Inferior parietal cortex (tissue), 1 donor: ENCODE data around the gene AASDH.

Source experiments
- DNase-seq: peaks from one replicate; pipeline ENCODE4 v3.0.0-alpha.2; 2016; ENCODE audit errors: extremely low spot score

AASDH gene

GRCh38 chr4:56315543-56315942, 71.7 kb downstream of the AASDH start:
- no peak for DNase-seq

GRCh38 chr4:56315041-56315440, 72.2 kb downstream of the AASDH start:
- no peak for DNase-seq

- DNase-seq: no peak
These were observed 72.9 kb downstream of the AASDH start for GRCh38 chr4:56314207-56314915.

- DNase-seq: no peak
These were observed 74.2 kb downstream of the AASDH start for GRCh38 chr4:56313132-56313531.

GRCh38 chr4:56311299-56311975, 75.9 kb downstream of the AASDH start:
- no peak for DNase-seq

GRCh38 chr4:56310401-56311125, 76.7 kb downstream of the AASDH start:
- no peak for DNase-seq

- no peak for DNase-seq
These were observed 78.9 kb downstream of the AASDH start for GRCh38 chr4:56308384-56308783.

- no peak for DNase-seq
These were observed 79.9 kb downstream of the AASDH start for GRCh38 chr4:56307423-56307822.

- no peak for DNase-seq
These were observed 81.9 kb downstream of the AASDH start for GRCh38 chr4:56305390-56305789.

GRCh38 chr4:56303921-56304320, 83.4 kb downstream of the AASDH start:
- no peak for DNase-seq

GRCh38 chr4:56302760-56303159, 84.5 kb downstream of the AASDH start:
- no peak for DNase-seq

GRCh38 chr4:56301997-56302496, 85.2 kb downstream of the AASDH start:
- no peak for DNase-seq

GRCh38 chr4:56301181-56301996, 85.9 kb downstream of the AASDH start:
- DNase-seq: peak; percentile 86

- no peak for DNase-seq
These were observed 89.1 kb downstream of the AASDH start for GRCh38 chr4:56298236-56298635.

- no peak for DNase-seq
These were observed 89.5 kb downstream of the AASDH start for GRCh38 chr4:56297776-56298175.

- no peak for DNase-seq
These were observed 90.8 kb downstream of the AASDH start for GRCh38 chr4:56296526-56296925.

- no peak for DNase-seq
These were observed 94.2 kb downstream of the AASDH start for GRCh38 chr4:56293121-56293520.

GRCh38 chr4:56289934-56290333, 97.4 kb downstream of the AASDH start:
- no peak for DNase-seq

- DNase-seq: no peak
These were observed 98.6 kb downstream of the AASDH start for GRCh38 chr4:56288663-56289062.
